ENCODE results near the gene PPP1R12A. TPM values are rescaled to one million over a fixed set of nuclear protein-coding genes. Genes with fewer than 3 reads are reported as not detected.
A peak's percentile ranks its signal among the peaks of the same experiment; 100 is the strongest.

Gene PPP1R12A
- polyA plus RNA-seq, 1 experiment = 52.4 TPM

DNA sequence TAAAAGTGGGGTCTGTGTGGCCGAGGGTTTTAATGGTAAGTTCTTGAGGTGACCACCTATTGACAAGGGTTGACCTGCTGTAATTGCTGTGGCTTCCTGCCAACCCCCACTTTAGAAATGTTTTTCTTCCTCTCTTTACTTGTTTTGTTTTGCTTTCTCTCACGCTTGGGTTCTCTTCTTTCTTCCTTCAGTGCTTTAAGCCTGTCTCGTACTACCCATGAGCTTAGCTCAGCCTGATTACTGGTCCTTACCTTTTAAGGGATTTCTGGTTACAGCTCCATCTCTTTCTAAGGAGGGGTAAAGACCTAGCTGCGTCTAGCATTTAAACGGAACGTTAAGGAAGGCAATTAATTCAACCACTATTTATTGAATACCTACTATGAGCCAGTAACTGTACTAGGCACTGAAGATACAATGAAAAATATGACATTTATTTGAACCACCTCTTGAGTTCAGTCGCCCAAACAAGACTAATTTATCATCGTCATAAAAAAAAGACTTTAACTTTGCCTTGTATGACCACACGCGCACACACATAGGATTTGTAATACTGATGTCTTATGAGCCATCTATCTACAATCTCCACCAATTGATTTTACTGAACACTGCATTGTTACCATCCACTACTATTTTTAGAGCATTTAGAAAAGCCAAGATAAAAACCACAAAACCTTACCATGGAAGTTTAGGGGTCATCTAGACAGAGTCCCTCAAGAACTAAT lies 888 bp upstream of the PPP1R12A start:
- no peaks in the 10 kb centered on the region for H3K36me3 ChIP-seq (ENCODE audit: control insufficient read depth, insufficient read depth, low read length)
- H3K4me3 ChIP-seq (ENCODE audit: low read depth, low read length) = peak overlapping the region; percentile 100
- H3K27me3 ChIP-seq (ENCODE audit: control insufficient read depth, insufficient read depth, low read length) = no peaks in the 10 kb centered on the region
- ChIA-PET CTCF (interaction anchor here (0.7 to 1.2 kb wide), 2 partner anchors 10 to 251 kb away, joined by 3 to 4 read pairs; no protein-coding TSS in a partner anchor), POLR2A (no interaction called here)
- DNase-seq (ENCODE audit: low read depth) = no peak
- TF ChIP-seq, protein P1, sequence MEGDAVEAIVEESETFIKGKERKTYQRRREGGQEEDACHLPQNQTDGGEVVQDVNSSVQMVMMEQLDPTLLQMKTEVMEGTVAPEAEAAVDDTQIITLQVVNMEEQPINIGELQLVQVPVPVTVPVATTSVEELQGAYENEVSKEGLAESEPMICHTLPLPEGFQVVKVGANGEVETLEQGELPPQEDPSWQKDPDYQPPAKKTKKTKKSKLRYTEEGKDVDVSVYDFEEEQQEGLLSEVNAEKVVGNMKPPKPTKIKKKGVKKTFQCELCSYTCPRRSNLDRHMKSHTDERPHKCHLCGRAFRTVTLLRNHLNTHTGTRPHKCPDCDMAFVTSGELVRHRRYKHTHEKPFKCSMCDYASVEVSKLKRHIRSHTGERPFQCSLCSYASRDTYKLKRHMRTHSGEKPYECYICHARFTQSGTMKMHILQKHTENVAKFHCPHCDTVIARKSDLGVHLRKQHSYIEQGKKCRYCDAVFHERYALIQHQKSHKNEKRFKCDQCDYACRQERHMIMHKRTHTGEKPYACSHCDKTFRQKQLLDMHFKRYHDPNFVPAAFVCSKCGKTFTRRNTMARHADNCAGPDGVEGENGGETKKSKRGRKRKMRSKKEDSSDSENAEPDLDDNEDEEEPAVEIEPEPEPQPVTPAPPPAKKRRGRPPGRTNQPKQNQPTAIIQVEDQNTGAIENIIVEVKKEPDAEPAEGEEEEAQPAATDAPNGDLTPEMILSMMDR (IDR thresholded peaks at IDR 0.05; ENCODE audit: insufficient read depth, low read depth, low read length) = no peak

DNA sequence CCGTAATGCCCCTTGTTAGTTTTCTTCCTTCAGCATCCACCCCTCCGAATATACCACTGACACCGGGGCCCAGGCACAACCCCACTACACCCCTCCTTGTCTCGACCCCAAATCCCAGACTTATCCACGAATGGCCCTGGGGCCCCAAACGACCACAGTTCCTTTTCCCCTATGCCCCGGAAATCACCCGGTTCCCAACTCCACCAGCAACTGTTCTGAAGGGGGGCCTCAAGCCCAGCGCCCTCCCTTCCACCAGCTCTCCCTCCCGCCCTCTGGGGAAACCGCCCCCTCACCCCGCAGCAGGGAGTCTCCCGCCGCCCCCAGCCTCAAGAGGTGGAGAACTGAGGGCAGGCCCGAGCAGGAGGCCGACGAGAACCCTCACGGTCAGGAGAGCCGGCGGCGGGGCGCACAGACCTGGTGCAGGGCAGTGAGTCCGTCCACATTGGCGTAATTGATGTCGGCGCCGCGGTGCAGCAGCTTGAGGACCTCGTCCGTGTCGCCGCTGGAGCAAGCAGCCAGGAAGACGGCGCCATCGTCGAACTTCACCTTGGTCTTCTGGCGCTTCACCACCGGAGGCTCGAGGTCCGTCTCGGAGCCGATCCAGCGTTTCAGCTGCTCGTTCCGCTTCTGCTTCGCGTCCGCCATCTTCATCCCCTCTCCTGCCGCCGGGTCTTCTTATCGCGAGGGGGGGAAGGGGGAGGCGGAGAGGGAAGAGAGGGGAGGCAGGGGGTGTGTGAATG lies 446 bp downstream of the PPP1R12A start:
- DNase-seq (ENCODE audit: low read depth) = no peak
- no peaks in the 10 kb centered on the region for H3K27me3 ChIP-seq (ENCODE audit: control insufficient read depth, insufficient read depth, low read length)
- peak overlapping the region; percentile 100 for H3K4me3 ChIP-seq (ENCODE audit: low read depth, low read length)
- POLR2A ChIA-PET = no interaction called here
- CTCF ChIA-PET = interaction anchor here (0.7 kb wide), 1 partner anchor 253 kb away, joined by 3 read pairs; no protein-coding TSS in a partner anchor
- TF ChIP-seq, protein P1 (IDR thresholded peaks at IDR 0.05; ENCODE audit: insufficient read depth, low read depth, low read length) = no peak
- H3K36me3 ChIP-seq (ENCODE audit: control insufficient read depth, insufficient read depth, low read length) = no peaks in the 10 kb centered on the region

DNA sequence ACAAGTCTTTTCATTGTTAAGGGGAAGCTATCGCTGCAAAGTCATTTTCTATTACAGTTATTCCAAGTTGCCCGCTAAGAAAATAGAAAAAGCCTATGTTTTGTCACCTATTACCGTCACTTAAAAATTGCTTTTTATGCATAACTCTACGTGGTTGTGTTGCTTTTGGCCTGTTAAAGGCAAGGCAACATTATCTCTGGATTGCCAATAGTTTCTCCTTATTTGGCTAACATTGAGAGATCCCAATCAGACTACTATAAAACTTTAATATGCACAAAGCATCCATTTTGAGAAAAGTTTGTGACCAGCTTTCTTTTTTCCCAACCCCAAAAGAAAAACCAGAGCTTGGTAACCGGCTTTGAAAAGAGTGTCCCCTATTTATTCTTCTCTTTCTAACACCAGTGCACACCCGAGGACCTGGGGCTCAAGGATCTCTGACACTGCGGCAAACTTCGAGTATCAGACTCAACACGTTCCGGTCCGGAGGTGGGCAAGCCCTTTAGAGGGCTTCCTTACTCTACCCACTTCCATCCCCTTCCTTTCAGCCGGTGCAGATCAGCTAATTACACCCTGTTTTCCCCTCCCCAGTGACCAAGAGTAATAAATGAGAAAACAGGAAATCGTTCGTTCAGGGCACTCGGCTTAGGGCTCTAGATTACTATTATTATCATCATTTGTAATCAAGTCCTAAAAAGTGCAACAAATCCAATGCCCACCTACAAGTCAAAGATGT lies 1.2 kb downstream of the PPP1R12A start:
- Histone ChIP-seq H3K4me3 (ENCODE audit: low read depth, low read length) (peak overlapping the region; percentile 100), H3K27me3 (ENCODE audit: control insufficient read depth, insufficient read depth, low read length) (no peaks in the 10 kb centered on the region), H3K36me3 (ENCODE audit: control insufficient read depth, insufficient read depth, low read length) (no peaks in the 10 kb centered on the region)
- ChIA-PET CTCF (interaction anchor here (0.6 kb wide), 1 partner anchor 145 kb away, joined by 3 read pairs; no protein-coding TSS in a partner anchor), POLR2A (interaction anchor here (0.5 to 0.7 kb wide), 2 partner anchors 166 to 1100 kb away, joined by 3 to 12 read pairs; no protein-coding TSS in a partner anchor)
- no peak for DNase-seq (ENCODE audit: low read depth)
- TF ChIP-seq, protein P1 (IDR thresholded peaks at IDR 0.05; ENCODE audit: insufficient read depth, low read depth, low read length) = no peak

- no peak for DNase-seq (ENCODE audit: low read depth)
- Histone ChIP-seq H3K27me3 (ENCODE audit: control insufficient read depth, insufficient read depth, low read length) (no peaks in the 10 kb centered on the region), H3K36me3 (ENCODE audit: control insufficient read depth, insufficient read depth, low read length) (no peaks in the 10 kb centered on the region), H3K4me3 (ENCODE audit: low read depth, low read length) (peak overlapping the region; percentile 100)
- ChIA-PET POLR2A (interaction anchor here (0.7 kb wide), 1 partner anchor 165 kb away, joined by 3 read pairs; no protein-coding TSS in a partner anchor), CTCF (interaction anchor here (0.6 kb wide), 1 partner anchor 145 kb away, joined by 3 read pairs; no protein-coding TSS in a partner anchor)
- TF ChIP-seq, protein P1 (IDR thresholded peaks at IDR 0.05; ENCODE audit: insufficient read depth, low read depth, low read length) = no peak
Measured at GRCh38 chr12:79933043-79933442, 1.9 kb downstream of the PPP1R12A start.
